ENCODE data around the gene SNAPC5.
"Not testable (repeated sequence)": the region's sequence is repeated elsewhere in the genome, so short reads cannot be mapped to it uniquely, and the experiment has no call there.

The SNAPC5 gene, protein sequence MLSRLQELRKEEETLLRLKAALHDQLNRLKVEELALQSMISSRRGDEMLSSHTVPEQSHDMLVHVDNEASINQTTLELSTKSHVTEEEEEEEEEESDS

DNA sequence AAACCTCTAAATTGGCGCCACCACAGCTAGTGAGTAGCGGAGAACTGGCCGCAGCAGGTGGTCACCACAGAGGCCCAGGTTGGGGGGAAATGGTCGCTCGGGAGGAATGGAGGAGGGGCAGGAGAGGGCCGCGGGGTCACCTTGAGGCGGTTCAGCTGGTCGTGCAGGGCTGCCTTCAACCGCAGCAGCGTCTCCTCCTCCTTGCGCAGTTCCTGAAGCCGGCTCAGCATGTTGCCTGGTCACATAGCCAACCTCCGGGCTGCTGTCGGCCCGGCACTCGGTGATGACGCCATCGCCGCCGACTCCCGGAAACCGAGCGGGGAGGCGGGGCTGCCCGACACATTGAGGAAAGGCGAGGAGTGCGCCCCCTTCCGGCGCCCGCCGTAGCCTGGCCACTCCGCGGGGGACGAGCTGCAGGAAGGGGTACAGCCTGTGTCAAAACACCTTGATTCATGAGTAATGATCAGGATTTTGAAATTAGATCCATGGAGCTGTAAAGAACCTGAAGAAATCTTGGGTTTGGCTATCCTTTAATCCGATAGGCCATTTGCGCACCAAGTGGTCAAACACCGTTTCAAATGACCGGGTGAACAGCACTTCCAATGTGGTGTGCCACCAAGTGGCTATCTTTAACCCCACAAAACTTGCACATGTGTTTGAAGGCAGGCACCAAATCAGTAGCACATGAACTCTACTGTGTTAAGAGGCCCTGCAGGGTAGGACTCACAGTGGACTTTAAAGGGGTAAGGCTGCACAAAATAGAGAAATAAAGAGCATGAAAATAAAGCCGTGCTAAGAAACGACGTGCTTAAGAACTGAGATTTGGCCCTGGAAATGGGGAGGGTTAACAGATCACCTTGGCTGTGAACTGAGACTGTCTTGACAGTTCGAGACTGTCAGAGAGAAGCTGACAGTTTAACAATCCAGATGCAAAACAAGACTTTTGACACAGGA is at the start of gene SNAPC5:
TSS of gene SNAPC5 (minus strand) at position 261 of the 954 bp plus-strand sequence. CDS start at position 230, 31 bp downstream.
- DNase-seq, result peak; percentile 86

DNA sequence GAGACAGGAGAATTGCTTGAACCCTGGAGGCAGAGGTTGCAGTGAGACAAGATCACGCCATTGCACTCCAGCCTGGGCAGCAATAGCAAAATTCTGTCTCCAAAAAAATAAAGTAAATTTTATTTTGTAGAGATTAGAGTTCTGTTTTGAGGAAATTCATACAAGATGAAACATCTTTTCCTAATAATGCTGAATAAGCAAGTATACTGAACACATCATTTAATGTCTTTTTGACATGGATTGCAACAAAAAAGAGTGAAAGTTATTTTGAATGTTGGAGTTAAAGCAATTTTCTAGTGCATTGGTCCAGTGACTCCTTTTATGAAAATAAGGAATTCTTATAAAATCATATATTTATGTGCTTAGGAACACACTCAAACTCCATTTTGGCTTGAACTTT is 47.7 kb upstream of the SNAPC5 start:
- no peak for DNase-seq

DNA sequence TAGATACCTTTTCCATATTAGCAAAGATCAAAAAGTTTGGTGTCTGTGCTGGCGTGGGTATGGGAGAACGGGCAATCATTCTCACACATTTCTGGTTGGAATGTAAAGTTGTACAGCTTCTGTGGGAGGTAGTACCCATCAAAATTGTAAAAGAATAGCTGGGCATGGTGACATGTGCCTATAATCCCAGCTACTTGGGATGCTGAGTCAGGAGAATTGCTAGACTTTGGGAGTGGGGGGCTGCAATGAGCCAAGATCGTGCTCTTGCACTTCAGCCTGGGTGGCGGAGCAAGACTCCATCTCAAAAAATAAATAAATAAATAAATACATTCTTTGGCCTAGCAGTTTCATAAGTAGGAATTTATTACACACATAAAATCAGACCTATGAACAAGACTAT is 45.3 kb upstream of the SNAPC5 start:
- no peak for DNase-seq

DNA sequence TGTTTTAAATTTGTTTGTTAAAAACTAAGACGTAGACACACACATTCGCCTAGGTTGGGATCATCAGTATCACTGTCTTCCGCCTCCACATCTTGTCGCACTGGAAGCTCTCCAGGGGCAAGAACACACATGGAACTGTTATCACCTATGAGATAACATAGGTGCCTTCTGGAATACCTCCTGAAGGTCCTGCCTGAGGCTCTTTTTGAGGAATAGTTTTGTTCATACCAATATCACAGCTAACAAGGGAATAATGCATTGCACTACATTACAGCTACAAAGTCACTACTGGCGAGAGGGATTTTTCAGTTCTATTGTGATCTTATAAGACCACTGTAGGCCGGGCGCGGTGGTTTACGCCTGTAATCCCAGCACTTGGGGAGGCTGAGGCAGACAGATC is 37.5 kb upstream of the SNAPC5 start:
- DNase-seq, result no peak

DNA sequence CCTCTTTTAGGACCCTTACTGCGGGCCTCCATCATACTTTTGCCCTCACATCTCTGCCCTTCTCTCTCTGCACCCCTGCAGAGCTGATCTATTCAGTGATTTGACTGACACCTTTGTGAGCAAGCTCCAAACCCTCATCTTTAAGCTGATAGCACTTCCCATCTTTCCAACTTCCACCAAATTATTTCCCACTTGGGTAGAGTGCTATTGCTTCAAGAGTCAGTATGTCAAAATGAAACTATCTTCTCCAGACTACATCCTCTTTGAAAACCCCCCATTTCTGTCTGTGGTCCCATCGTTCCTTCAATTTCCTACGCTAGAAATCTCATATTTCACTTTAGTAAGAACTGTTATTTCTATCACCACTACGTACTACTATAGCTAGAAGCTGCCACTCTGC is 27.3 kb upstream of the SNAPC5 start:
- DNase-seq, result no peak

DNA sequence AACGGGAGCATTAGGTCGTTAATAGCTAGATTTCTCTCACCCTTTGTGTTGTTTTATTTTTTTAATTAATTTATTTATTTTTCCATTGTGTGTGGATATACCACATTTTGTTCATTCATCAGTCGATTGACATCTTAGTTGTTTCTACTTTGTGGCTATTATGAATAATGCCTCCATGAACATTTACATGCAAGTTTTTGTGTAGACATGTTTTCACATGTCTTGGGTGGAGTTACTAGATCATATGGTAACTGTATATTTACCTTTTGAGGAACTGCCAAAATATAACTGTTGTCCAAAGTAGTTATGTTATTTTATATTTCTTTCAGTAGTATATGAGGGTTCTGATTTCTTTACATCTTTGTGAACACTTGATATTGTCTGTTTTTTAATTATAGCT is 26.4 kb upstream of the SNAPC5 start:
- no peak for DNase-seq

DNA sequence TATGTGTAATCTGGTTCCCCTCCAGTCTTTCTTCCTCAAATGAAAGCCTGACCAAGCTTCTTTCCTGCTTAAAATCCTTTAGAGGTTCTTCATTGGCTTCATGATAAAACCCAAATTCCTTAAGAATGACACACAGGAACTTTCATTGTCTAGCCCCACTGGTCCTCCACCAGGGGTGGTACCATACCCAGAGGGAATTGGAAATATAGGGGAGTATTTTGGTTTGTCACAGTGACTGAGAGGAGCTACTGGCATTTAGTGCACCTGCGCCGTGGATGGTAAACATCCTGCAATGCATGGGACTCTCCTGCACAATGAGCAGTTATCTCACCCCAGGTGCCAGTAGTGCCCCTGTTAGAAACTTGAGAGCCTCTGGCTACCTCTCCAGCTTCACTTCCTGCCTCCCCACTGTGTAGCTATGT is 18.4 kb upstream of the SNAPC5 start:
- DNase-seq, result no peak

DNA sequence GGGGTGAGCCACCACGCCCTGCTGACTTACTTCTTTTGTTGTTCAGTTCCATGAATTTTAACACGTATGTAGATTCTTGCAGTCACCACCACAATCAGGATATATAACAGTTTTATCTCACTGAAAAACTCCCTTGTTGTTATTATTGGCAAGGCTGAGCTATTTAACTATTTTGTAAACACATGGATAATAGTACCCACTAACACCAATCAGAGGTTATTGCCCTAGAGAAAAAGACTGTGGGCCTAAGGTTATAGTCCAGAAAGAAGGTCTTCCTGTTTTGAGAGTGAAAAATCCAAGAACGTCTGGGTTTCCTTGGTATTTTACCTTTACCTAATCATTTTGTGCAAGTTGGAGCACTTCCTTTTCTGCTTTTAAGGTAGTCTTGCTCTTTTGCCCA is 17.0 kb upstream of the SNAPC5 start:
- DNase-seq, result no peak

DNA sequence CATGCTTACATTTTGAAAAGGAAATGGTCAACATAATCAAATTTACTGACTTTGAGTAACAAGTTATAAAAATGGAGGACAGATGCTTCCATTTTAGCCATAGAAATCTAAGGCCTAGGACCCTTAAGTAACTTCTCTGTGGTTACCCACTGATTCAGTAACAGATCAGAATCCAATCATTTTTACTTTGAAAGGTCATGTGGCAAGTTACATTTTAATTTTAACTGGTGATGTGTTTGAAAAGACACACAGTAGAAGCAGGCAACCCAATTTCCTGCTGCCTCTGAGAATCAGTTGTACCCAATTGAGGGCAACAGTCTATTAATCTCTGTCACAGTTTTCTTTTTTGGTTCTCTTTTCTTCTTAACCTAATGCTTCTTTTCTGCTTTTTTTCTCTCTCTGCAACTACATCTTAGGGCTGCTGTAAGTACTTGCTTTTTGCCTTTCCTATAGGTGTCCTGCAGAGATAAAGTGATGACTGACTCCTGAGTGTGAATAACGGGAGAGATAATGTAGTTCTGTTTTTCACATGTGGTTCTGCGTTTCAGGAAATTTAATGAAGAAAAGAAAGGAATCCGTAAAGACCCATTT is 10.8 kb upstream of the SNAPC5 start:
- DNase-seq, result no peak

DNA sequence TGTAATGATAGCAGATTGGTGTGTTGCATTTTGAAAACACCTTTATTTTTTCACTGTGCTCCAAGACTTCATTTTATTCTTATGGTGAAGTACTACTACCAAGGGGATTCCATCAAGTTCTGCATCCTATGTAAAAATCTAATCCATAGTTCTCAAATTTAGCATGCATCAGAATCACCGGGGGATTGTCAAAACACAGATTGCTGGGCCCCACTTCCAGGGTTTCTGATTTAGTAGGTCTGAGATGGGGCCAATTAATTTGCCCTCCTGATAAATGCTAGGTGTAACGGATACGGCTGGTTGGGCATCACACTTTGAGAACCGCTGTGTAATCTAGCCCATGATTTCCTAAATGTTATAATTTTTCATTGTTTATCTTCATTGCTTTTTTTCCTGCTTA is 8.3 kb upstream of the SNAPC5 start:
- no peak for DNase-seq

DNA sequence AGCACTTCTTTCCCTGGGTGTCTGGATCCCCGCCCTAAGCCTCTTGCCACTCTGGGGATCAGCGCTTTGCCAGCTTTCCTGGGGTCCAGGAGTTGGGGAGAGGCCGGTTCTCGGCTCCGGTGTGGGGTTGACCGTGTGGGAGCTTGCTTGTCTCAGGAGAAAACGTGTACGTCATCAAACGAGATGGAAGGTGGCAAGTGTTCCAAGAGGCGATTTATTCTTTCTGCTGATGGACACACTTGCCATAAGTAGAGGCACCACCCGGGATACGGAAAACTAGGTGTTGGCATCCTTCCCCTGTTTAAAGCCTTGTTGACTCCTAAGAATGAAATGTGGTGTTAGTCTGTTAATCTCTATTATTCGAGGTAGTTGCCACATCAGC is 7.9 kb upstream of the SNAPC5 start:
- no peak for DNase-seq

DNA sequence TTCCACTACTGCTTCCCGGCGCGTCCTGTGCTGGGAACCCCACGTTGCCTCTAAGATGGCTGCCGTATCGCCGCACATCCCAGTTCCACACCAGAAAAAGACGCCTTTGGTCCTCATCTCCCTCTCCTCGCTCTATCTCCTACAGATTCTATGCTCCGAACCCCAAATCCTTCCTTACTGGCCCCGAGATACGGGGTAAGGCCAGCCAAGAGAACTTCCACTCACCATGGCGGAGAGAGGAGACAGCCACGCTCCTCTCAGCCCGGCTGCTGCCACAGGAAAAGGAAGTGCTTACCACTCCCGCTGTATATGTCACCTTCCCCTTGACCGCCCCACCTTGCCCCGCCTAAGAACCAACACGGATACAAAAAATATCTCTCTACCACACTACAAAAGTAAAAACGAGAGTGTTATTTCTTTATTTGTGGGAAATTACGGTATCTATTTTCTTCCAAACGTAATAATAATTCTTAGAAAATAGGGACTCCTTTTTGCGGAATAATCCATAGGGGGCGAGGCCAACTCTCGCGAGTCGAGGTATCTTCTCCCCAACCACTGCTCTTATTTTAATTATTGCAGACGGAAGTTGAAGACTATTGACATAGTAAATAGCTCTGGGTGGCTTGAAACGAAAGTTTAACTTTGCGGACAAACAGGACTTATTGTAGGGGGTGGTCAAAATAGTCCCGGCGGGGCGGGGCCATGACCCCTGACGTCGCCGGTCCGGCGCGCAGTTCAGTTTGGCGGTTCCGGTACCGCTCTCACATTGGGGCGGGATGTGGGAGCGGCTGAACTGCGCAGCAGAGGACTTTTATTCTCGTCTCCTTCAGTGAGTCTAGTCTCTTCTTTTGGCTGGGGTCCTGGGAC is 7.2 kb upstream of the SNAPC5 start, which contains the start of the genes RPL4 and ZWILCH:
TSS of gene RPL4 (minus strand) at position 293 of the 867 bp plus-strand sequence. CDS start at position 228, 65 bp downstream.
TSS of gene ZWILCH (plus strand) at position 764 of the 867 bp plus-strand sequence. CDS start at position 777, 13 bp downstream.
- peak; percentile 62 for DNase-seq

DNA sequence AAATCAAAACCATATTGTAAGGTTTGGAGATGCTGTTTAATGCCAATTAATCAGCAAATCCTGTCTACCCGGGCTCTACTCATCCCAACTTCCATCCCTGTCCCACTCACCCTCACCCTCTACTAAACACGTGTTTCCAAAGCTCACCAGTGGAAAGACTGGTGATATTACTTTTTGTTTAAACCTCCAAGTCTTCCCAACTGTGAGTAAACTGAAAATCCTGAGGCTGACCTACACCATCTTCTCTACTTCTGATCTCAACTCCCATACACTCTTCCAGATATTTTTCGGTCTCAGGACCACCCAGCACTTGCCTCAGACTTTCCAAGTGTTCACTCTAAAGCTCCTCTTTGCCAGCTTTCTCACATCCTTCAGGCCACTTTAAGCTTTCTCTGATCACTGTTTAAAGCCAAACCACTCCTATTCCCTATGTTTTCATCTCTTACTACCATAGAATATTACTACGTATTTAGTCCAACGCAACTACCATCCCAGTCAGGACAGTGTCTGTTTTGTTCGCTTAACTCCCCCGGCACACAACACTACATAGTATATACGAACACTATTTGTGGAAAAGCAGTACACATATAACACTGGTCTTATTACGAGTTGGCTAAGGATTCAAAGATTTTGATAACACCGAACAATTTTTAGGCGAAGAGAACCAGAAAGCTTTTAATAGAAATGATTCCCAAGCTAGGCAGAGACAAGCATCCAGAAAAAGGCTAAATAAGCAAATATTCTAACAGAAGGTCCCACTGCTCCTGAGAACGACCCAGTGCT is 6.4 kb upstream of the SNAPC5 start:
- DNase-seq, result no peak

DNA sequence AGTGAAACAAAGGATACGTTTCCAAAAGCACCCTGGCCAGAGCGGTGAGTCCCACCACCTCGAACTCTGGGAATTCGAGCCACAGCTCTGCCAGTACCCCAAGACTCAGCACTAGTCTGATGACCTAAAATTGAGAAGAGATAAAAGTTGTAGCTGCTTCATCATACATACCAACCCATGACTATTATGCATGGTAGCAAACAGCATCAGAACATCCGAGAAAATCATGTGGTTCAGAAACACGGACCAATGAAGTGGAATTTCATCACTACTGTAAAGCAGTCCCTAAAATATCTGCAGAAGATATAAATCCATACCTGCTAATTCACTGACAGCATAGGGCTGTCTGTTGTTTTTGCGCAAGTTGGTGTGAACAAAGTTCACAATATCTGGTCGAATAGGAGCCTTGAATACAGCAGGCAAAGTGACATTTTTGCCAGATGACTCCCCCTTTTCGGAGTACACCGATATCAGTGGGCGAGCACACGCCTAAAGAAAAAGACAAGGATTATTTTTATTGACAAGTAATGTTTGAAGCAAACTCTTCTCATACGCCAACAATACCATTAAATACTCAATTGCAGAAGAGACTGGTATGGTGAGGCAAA is 5.6 kb upstream of the SNAPC5 start:
- not testable (repeated sequence) for DNase-seq

DNA sequence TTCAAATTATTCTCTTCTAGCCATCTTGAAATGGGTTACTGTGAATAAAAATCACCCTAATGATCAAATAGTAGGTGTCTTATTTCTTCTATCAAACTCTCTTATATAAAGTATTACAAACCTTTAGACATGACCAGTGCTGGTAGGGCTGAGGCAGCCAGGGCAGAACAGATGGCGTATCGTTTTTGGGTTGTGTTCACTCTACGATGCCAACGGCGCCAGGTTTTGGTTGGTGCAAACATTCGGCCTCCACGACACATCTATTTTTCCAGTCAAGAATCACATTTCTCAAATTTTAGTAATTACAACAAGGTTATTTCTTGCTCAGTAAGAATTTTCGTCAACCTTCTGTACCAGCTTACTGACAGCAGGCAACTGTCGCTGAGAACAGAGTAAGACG is 4.9 kb upstream of the SNAPC5 start:
- no peak for DNase-seq

DNA sequence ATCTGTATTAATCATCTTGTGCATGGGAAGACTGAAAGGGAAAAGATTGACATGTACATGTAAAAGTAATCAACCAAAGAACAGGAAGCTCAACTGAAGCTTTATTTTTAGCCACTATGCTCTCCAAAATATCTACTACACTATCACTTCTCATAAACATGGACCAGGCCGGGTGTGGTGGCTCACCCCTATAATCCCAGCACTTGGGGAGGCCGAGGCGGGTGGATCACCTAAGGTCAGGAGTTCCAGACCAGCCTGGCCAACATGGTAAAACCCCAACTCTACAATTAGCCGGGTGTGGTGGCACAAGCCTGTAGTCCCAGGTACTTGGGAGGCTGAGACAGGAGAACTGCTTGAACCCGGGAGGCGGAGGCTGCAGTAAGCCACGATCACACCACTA is 2.8 kb upstream of the SNAPC5 start:
- not testable (repeated sequence) for DNase-seq

DNA sequence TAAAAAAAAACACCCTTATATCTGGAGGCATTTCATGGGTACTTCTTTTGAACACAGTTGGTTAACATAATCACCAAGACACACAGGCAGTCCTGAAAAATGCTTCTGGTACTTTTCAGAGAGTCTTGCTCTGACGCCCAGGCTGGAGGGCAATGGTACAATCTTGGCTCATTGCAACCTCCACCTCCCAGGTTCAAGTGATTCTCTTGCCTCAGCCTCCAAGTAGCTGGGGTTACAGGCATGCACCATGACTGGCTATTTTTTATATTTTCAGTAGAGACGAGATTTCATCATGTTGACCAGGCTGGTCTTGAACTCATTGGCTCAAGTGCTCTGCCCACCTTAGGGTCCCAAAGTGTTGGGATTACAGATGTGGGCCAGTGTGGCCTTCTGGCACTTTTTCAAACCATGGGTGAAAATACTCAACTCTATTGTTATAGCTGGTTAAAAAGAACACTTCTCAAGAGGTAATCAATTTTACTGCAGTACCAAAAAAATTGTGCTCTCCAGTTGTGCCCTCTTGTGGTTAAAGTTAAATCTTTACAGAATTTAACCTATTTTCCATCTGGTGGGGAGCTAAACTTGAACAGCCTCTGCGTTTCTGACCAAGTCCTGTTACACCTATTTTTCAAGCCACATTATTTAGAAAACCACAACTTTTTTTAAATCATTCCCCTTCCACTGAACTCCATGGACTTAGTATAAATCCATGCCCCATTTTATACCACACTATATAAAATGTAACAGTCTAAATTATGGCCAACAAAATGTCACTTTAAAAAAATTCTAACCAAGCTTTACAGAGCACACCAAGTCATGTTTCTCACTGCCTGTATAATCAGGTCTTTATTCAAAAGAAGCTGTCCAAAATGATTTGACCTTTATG is 1.2 kb upstream of the SNAPC5 start:
- peak; percentile 13 for DNase-seq

DNA sequence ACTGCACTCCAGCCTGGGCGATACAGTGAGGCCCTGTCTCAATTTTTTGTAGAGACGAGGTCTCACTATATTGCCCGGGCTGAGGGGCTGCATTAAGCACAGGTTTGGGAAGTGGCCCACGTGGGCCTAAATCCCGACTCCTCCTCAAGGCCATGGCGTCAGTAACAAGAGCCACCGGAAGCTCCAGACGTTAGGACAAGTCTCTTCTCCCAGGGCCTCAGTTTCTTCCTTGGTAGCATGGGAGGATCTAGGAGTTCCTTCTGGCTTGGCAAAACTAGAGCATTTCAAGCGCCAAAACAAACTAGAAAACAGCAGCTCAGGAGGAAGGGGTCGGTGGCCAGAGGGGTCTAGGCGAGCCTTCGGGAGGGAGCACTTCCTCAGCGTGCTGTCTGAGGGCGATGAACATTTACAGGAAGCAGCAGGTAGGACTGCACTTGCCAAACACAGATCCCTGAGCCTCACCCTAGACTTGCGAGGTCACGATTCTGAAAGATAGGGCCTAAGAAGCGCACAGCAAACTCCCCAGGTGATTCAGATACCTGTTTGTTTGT is 536 bp downstream of the SNAPC5 start:
- no peak for DNase-seq

DNA sequence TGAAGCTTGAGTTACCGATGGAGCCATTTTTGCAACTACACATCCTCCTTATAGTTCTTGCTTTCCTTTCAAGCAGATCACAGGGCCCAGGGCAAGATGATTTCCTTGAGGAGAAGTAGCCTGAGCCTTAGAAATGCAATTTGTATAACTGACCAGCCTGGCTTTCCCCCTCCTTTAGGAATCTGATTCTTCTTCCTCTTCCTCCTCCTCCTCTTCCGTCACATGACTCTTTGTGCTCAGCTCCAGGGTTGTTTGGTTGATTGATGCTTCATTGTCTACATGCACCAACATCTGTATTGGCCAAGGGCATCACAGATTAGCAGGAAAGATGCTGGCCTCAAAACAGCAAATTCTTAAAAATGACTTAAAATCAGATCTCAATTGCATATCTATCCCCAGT is 3.3 kb downstream of the SNAPC5 start:
- no peak for DNase-seq

DNA sequence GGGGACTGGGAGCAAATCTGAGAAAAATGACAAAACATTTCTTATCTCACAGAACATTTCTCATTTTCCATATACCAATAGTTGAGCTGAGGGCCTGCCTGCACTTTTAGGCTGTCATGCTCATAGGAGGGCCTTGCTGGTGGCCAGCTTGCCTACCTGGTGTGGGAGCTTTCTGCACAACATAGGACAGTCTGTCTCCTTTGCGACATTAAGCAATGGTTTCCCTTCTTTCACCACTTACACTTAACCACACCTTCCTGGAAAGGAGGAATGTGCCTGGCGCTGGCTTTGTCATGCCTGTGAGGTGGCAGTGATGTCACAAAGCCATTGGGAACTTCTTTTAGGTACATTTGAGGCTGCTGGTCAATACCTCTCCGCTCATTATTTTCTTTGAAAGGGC is 5.7 kb downstream of the SNAPC5 start:
- DNase-seq, result no peak
